ENCODE results near the gene TMEM259.

The TMEM259 gene

DNA sequence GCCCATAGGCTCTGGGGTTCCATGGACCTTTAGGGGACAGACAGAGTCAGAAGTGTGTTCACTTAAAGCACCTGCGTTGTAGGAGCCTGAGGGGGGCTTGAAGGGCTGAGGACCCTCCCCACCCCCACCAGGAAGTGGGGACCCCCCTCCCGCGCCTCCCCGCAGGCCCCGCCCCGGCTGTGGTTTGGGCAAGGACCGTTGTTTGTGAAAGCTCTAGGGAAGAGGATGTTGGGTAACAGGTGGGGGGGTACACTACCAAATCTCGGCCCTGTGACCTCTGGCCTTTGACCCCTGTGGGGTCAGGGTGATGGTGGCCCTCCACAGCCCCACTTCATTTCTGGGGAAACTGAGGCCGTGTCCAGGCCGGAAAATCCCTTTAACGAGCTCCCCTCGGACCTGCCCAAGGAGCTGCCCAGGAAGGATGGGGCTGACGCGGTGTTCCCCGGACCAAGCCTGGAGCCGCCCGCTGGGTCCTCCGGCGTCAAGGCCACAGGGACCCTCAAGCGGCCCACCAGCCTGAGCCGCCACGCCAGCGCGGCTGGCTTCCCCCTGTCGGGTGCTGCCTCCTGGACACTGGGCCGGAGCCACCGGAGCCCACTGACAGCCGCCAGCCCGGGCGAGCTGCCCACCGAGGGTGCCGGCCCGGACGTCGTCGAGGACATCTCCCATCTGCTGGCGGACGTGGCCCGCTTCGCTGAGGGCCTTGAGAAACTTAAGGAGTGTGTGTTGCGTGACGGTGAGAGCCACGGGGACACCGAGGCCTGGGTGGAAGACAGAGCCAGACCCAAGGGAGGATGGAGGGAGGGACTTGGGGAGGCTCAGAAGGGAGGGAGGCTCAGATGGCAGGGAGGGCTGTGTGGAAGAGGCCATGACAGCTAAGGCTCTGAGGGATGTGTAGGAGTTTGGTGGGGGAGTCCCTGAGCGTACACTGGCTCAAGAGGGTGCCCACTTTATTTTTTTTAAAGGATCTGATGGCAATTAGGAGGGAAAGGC is 47.4 kb upstream of the TMEM259 start:
- TF ChIP-seq, protein P1, sequence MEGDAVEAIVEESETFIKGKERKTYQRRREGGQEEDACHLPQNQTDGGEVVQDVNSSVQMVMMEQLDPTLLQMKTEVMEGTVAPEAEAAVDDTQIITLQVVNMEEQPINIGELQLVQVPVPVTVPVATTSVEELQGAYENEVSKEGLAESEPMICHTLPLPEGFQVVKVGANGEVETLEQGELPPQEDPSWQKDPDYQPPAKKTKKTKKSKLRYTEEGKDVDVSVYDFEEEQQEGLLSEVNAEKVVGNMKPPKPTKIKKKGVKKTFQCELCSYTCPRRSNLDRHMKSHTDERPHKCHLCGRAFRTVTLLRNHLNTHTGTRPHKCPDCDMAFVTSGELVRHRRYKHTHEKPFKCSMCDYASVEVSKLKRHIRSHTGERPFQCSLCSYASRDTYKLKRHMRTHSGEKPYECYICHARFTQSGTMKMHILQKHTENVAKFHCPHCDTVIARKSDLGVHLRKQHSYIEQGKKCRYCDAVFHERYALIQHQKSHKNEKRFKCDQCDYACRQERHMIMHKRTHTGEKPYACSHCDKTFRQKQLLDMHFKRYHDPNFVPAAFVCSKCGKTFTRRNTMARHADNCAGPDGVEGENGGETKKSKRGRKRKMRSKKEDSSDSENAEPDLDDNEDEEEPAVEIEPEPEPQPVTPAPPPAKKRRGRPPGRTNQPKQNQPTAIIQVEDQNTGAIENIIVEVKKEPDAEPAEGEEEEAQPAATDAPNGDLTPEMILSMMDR (IDR thresholded peaks at IDR 0.05; ENCODE audit: low read length): no peak
- no peak for TF ChIP-seq EZH2 (IDR thresholded peaks at IDR 0.05; ENCODE audit: borderline replicate concordance, low read length)
- peak overlapping the region; percentile 87 for H3K9ac ChIP-seq (ENCODE audit: low read length)
- H3F3A ChIP-seq (ENCODE audit: insufficient read depth, low read length): no peaks in the 10 kb centered on the region

DNA sequence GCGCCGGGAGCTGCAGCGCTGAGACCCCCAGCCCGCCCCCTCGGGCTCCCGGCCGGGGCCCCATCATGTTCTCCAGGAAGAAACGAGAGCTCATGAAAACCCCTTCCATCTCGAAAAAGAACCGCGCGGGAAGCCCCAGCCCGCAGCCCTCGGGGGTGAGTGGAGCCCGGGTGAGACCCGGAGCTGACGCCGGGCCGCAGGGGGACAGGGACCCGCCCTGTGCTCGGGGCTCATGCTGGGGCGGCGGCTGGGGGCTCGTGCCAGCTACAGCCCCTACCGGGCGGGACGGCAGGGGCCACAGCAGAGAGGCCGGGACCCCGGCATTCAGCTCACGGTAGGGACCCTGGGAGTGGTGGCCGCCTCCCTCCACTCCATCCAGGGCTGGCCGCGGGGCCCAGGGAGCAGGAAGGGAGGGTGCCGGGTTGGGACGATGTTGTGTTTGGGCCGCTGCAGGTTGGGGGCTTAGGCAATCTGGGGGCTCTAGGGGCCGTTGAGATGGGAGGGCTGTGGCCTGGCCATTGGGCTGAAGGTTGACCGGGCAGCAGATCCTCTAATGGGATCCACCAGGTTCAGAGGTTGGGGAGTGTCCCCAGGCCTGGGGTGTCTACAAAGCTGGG is 46.5 kb upstream of the TMEM259 start:
- H3K4me3 ChIP-seq (ENCODE audit: low read depth, low read length, poor library complexity, severe bottlenecking): peak overlapping the region; percentile 86
- H3K4me2 ChIP-seq (ENCODE audit: low read length): peak overlapping the region; percentile 72
- no peaks in the 10 kb centered on the region for H3K9me3 ChIP-seq (ENCODE audit: low read length)
- peak overlapping the region; percentile 87 for H3K9ac ChIP-seq (ENCODE audit: low read length)
- TF ChIP-seq, protein P1 (IDR thresholded peaks at IDR 0.05; ENCODE audit: low read length): no peak
- no peak for TF ChIP-seq EZH2 (IDR thresholded peaks at IDR 0.05; ENCODE audit: borderline replicate concordance, low read length)
- H3K36me3 ChIP-seq (ENCODE audit: insufficient read depth, low read length): peaks cover 8% of the 10 kb centered on the region
- H4K20me1 ChIP-seq (ENCODE audit: insufficient read depth, low read length): no peaks in the 10 kb centered on the region
- peak overlapping the region; percentile 92 for H3K27ac ChIP-seq (ENCODE audit: low read depth, low read length, poor library complexity, severe bottlenecking)
- no peak overlapping the region for H2AFZ ChIP-seq (ENCODE audit: low read length)
- no peaks in the 10 kb centered on the region for H3K27me3 ChIP-seq (ENCODE audit: insufficient read depth, low read length)
- H3K79me2 ChIP-seq (ENCODE audit: insufficient read depth, low read length): no peaks in the 10 kb centered on the region
- H3K9me2 ChIP-seq (ENCODE audit: low read depth, low read length): no peaks in the 10 kb centered on the region
- H3K4me1 ChIP-seq (ENCODE audit: insufficient read depth, low read length, severe bottlenecking): peaks cover 46% of the 10 kb centered on the region
- no peaks in the 10 kb centered on the region for H3F3A ChIP-seq (ENCODE audit: insufficient read depth, low read length)

More for the DNA sequence above, 47.4 kb upstream of the TMEM259 start:
- no peaks in the 10 kb centered on the region for H3K27me3 ChIP-seq (ENCODE audit: insufficient read depth, low read length)
- H3K4me1 ChIP-seq (ENCODE audit: insufficient read depth, low read length, severe bottlenecking): peaks cover 46% of the 10 kb centered on the region
- no peaks in the 10 kb centered on the region for H3K9me3 ChIP-seq (ENCODE audit: low read length)
- peak overlapping the region; percentile 72 for H3K4me2 ChIP-seq (ENCODE audit: low read length)
- peaks cover 15% of the 10 kb centered on the region for H3K36me3 ChIP-seq (ENCODE audit: insufficient read depth, low read length)
- H3K27ac ChIP-seq (ENCODE audit: low read depth, low read length, poor library complexity, severe bottlenecking): peak overlapping the region; percentile 92
- no peaks in the 10 kb centered on the region for H3K79me2 ChIP-seq (ENCODE audit: insufficient read depth, low read length)
- H4K20me1 ChIP-seq (ENCODE audit: insufficient read depth, low read length): no peaks in the 10 kb centered on the region
- H3K9me2 ChIP-seq (ENCODE audit: low read depth, low read length): no peaks in the 10 kb centered on the region
- peak overlapping the region; percentile 86 for H3K4me3 ChIP-seq (ENCODE audit: low read depth, low read length, poor library complexity, severe bottlenecking)
- H2AFZ ChIP-seq (ENCODE audit: low read length): no peak overlapping the region

DNA sequence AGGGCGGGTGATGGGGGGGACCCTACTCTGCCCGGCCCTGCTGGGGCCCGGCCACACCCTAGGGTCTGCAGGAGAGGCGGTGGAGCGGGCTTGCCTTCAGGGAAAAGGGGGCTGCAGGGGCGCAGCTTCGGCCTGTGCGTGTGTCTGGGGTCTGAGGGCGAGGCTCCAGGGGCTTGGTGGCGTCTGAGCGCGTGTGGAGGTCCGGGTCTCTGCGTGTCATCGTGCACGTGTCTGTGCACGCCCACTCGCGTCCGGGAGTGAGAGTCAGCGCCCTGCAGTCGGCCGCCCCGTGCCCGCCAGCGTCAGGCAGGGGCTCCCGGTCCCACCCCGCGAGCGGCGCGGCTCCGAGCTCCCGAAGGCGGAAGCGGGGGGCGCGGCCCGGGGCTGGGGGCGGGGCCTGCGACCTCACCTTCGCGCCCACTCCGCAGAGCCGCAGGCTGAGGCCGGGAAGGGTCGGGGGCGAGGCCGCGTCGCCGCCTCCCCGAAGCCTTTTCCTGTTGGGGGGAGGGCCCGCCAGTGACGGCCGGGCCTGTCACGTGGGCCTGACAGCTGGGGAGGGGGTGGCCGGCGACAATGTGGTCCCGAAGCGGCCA is 45.9 kb upstream of the TMEM259 start, which contains the start of gene ARHGAP45:
ARHGAP45 (plus strand) TSS at position 420 of the 593 bp plus-strand sequence. CDS start 239 bp downstream, outside the sequence.
- Histone ChIP-seq H3K4me1 (ENCODE audit: insufficient read depth, low read length, severe bottlenecking) (peaks cover 46% of the 10 kb centered on the region), H3F3A (ENCODE audit: insufficient read depth, low read length) (no peaks in the 10 kb centered on the region), H4K20me1 (ENCODE audit: insufficient read depth, low read length) (no peaks in the 10 kb centered on the region), H3K36me3 (ENCODE audit: insufficient read depth, low read length) (peaks cover 12% of the 10 kb centered on the region), H3K4me2 (ENCODE audit: low read length) (peak within 1 kb of the TSS; percentile 72), H3K27me3 (ENCODE audit: insufficient read depth, low read length) (no peaks in the 10 kb centered on the region), H2AFZ (ENCODE audit: low read length) (no peak within 1 kb of the TSS), H3K27ac (ENCODE audit: low read depth, low read length, poor library complexity, severe bottlenecking) (peak within 1 kb of the TSS; percentile 92), H3K9me2 (ENCODE audit: low read depth, low read length) (no peaks in the 10 kb centered on the region), H3K4me3 (ENCODE audit: low read depth, low read length, poor library complexity, severe bottlenecking) (peak within 1 kb of the TSS; percentile 86), H3K79me2 (ENCODE audit: insufficient read depth, low read length) (no peaks in the 10 kb centered on the region), H3K9me3 (ENCODE audit: low read length) (no peaks in the 10 kb centered on the region), H3K9ac (ENCODE audit: low read length) (peak within 1 kb of the TSS; percentile 87)
- no peak for TF ChIP-seq EZH2 (IDR thresholded peaks at IDR 0.05; ENCODE audit: borderline replicate concordance, low read length)
- TF ChIP-seq, protein P1 (IDR thresholded peaks at IDR 0.05; ENCODE audit: low read length): no peak
